Thyroid gland (tissue), 4 donors: ENCODE data around the gene TRIM67.

Experiments used
- CTCF ChIP-seq, 6 experiments: fragments of 200-600 bp in 3 of 6; fragments of 450-650 bp in 3 of 6; sonication (generic) in 3 of 6; IDR thresholded peaks; one replicate each; pipeline ENCODE4 v1.5.1; 2016 to 2019; ENCODE audit warnings: antibody characterized with exemption in 6 of 6, mild to moderate bottlenecking in 2 of 6, inconsistent platforms in 1 of 6, moderate library complexity in 1 of 6
- POLR2A ChIP-seq, 2 donors: fragments of 450-650 bp; IDR thresholded peaks; one replicate each; pipeline ENCODE4 v1.6.1; 2017; ENCODE audit warnings: antibody characterized with exemption in 2 of 2, mild to moderate bottlenecking in 2 of 2, moderate library complexity in 1 of 2

- TF ChIP-seq CTCF (IDR thresholded peaks at IDR 0.05) (no peak), POLR2A (IDR thresholded peaks at IDR 0.05) (no peak)
Measured at GRCh38 chr1:231240531-231240882, 78.6 kb downstream of the TRIM67 start.
